IMR-90 (cell line): ENCODE results near the gene STRA6.

Source experiments
- CTCF ChIP-seq: conservative IDR thresholded peaks from 2 replicates; pipeline ENCODE4 v1.5.1; 2012; ENCODE audit warnings: mild to moderate bottlenecking, low read depth, low read length, improper control_type of control experiment
- MAFK ChIP-seq: IDR thresholded peaks from 2 replicates; pipeline ENCODE4 v1.6.1; 2012; ENCODE audit warnings: low read depth, low read length, improper control_type of control experiment
- POLR2A ChIP-seq: IDR thresholded peaks from 2 replicates; pipeline ENCODE4 v1.6.1; 2012; ENCODE audit warnings: mild to moderate bottlenecking, low read depth, low read length
- SMC3 ChIP-seq: fragments of 150-350 bp; IDR thresholded peaks from 2 replicates; pipeline ENCODE4 v1.6.1; 2016; ENCODE audit warnings: low read depth, mild to moderate bottlenecking, antibody characterized with exemption, low read length, moderate library complexity

GRCh38 chr15:74210729-74211128, 8.1 kb upstream of the STRA6 start:
- TF ChIP-seq CTCF, result no peak
- no peak for TF ChIP-seq POLR2A
- TF ChIP-seq MAFK, result no peak
- TF ChIP-seq SMC3, result no peak
